A549 (cell line): Measurements from ENCODE around the gene MRPL42. TPM values are rescaled to one million over a fixed set of nuclear protein-coding genes. Genes with fewer than 3 reads are reported as not detected.

Experiments
- ATAC-seq, 2 experiments: fragments of 200-7000 bp in 1 of 2; fragments of >200 bp in 1 of 2; cut with Nextera tagmentation in 1 of 2; cut with Tn5 transposase in 1 of 2; 3 replicates each; pipeline versions ENCODE4 v1.8.0 to v1.9.1; 2018 to 2020; ENCODE audit warnings: mild to moderate bottlenecking in 1 of 2, moderate library complexity in 1 of 2
- CTCF ChIA-PET: fragments of 300-600 bp; sonication (Branson Sonifier 250); formaldehyde crosslinking; extraction: SDS; loops from one replicate; lab custom pipeline; 2021; ENCODE audit warnings: antibody characterized with exemption, inconsistent platforms; lab: Yijun Ruan, JAX
- POLR2A ChIA-PET: fragments of 350-600 bp; formaldehyde crosslinking; extraction: SDS; loops from one replicate; lab custom pipeline; 2021; ENCODE audit warnings: antibody characterized with exemption, inconsistent platforms; lab: Yijun Ruan, JAX
- DNase-seq, 2 experiments: peaks; one replicate each; pipeline versions ENCODE4 v3.0.0 to v3.0.0-alpha.2; 2011 to 2016; ENCODE audit warnings: low read depth in 1 of 2, low spot score in 1 of 2
- FAIRE-seq: peaks from 2 replicates; lab custom pipeline; 2011; peaks lifted over from hg19 to GRCh38; lab: Jason Lieb, UNC
- H3K27ac ChIP-seq, 2 experiments: fragments of >200 bp; sonication (Bioruptor Twin); formaldehyde crosslinking; 3 replicates each; pipeline ENCODE4 v1.5.1; 2016 to 2017
- H3K4me1 ChIP-seq: fragments of >200 bp; sonication (Bioruptor Twin); formaldehyde crosslinking; 3 replicates; pipeline ENCODE4 v1.6.1; 2016
- H3K4me2 ChIP-seq: fragments of >200 bp; sonication (Bioruptor Twin); formaldehyde crosslinking; 3 replicates; pipeline ENCODE4 v1.6.1; 2016
- H3K4me3 ChIP-seq: fragments of >200 bp; sonication (Bioruptor Twin); formaldehyde crosslinking; 3 replicates; pipeline ENCODE4 v1.5.1; 2016
- H3K9me3 ChIP-seq: fragments of >200 bp; sonication (Bioruptor Twin); formaldehyde crosslinking; 3 replicates; pipeline ENCODE4 v1.6.1; 2016
- ATOH8 ChIP-seq: fragments of 250-450 bp; sonication (Bioruptor Pico); IDR thresholded peaks from 2 replicates; pipeline ENCODE4 v1.5.0; 2020; ENCODE audit warnings: low read depth, mild to moderate bottlenecking, moderate library complexity
- CBX2 ChIP-seq: fragments of 200-600 bp; sonication (generic); IDR thresholded peaks from 2 replicates; pipeline ENCODE4 v1.6.1; 2016; ENCODE audit warnings: low read depth, mild to moderate bottlenecking, borderline replicate concordance
- CBX8 ChIP-seq: fragments of 200-600 bp; sonication (generic); IDR thresholded peaks from 2 replicates; pipeline ENCODE4 v1.6.1; 2016
- CHD2 ChIP-seq: fragments of 150-350 bp; IDR thresholded peaks from 2 replicates; pipeline ENCODE4 v1.6.1; 2014; ENCODE audit warnings: low read length; ENCODE audit not compliant: partially characterized antibody
- CHD4 ChIP-seq: fragments of 200-600 bp; sonication (generic); IDR thresholded peaks from 2 replicates; pipeline ENCODE4 v1.6.1; 2016; ENCODE audit warnings: antibody characterized with exemption, mild to moderate bottlenecking, borderline replicate concordance
- EHMT2 ChIP-seq: fragments of 200-600 bp; sonication (generic); IDR thresholded peaks from 2 replicates; pipeline ENCODE4 v1.6.1; 2016; ENCODE audit warnings: antibody characterized with exemption, low read depth, mild to moderate bottlenecking, moderate library complexity
- ELK1 ChIP-seq: fragments of 150-350 bp; IDR thresholded peaks from 2 replicates; pipeline ENCODE4 v1.6.1; 2014; ENCODE audit warnings: low read depth, mild to moderate bottlenecking, low read length
- FOSB ChIP-seq: fragments of 250-450 bp; sonication (Bioruptor Pico); IDR thresholded peaks from 2 replicates; pipeline ENCODE4 v1.5.0; 2020; ENCODE audit warnings: mild to moderate bottlenecking, moderate library complexity
- HES2 ChIP-seq: fragments of >200 bp; sonication (Bioruptor Twin); formaldehyde crosslinking; IDR thresholded peaks from 2 replicates; pipeline ENCODE4 v1.6.1; 2016
- HMGXB4 ChIP-seq: fragments of 250-450 bp; sonication (Bioruptor Pico); IDR thresholded peaks from 2 replicates; pipeline ENCODE4 v1.5.0; 2021; ENCODE audit warnings: mild to moderate bottlenecking, moderate library complexity, borderline replicate concordance
- HOXA7 ChIP-seq: fragments of 250-450 bp; sonication (Bioruptor Pico); IDR thresholded peaks from 2 replicates; pipeline ENCODE4 v1.5.0; 2020; ENCODE audit warnings: mild to moderate bottlenecking, moderate library complexity
- HOXB5 ChIP-seq: fragments of 250-450 bp; sonication (Bioruptor Pico); IDR thresholded peaks from 2 replicates; pipeline ENCODE4 v1.5.0; 2020; ENCODE audit warnings: mild to moderate bottlenecking, moderate library complexity
- KDM5A ChIP-seq: fragments of 200-600 bp; sonication (generic); IDR thresholded peaks from 2 replicates; pipeline ENCODE4 v1.6.1; 2016; ENCODE audit warnings: antibody characterized with exemption, mild to moderate bottlenecking
- MAFK ChIP-seq: fragments of 450-650 bp; IDR thresholded peaks from 2 replicates; pipeline ENCODE4 v1.6.1; 2014; ENCODE audit not compliant: partially characterized antibody
- MAX ChIP-seq: IDR thresholded peaks from 2 replicates; pipeline ENCODE4 v1.6.1; 2012
- MYC ChIP-seq: IDR thresholded peaks from 2 replicates; pipeline ENCODE4 v1.6.1; 2012; ENCODE audit warnings: mild to moderate bottlenecking, inconsistent platforms, low read length, improper control_type of control experiment, borderline replicate concordance
- NFE2L2 ChIP-seq: fragments of 150-350 bp; conservative IDR thresholded peaks from 2 replicates; pipeline ENCODE4 v1.6.1; 2014; ENCODE audit warnings: low read length
- POLR2A ChIP-seq: IDR thresholded peaks from 2 replicates; pipeline ENCODE4 v1.6.1; 2012; ENCODE audit warnings: mild to moderate bottlenecking, low read length
- POLR2AphosphoS2 ChIP-seq: conservative IDR thresholded peaks from 2 replicates; pipeline ENCODE4 v1.6.1; 2012; ENCODE audit warnings: low read length, improper control_type of control experiment, inconsistent platforms
- RAD21 ChIP-seq, 2 experiments: fragments of >200 bp in 1 of 2; sonication (Bioruptor Twin) in 1 of 2; formaldehyde crosslinking in 1 of 2; IDR thresholded peaks in 1 of 2; conservative IDR thresholded peaks in 1 of 2; 2 replicates in 1 of 2; 3 replicates in 1 of 2; pipeline ENCODE4 v1.6.1; 2012 to 2018; ENCODE audit warnings: inconsistent platforms in 1 of 2
- SMC3 ChIP-seq: fragments of >200 bp; sonication (Bioruptor Twin); formaldehyde crosslinking; IDR thresholded peaks from 3 replicates; pipeline ENCODE4 v1.6.1; 2018; ENCODE audit warnings: inconsistent platforms
- TFCP2L1 ChIP-seq: fragments of 250-450 bp; sonication (Bioruptor Pico); IDR thresholded peaks from 2 replicates; pipeline ENCODE4 v1.5.0; 2021; ENCODE audit warnings: mild to moderate bottlenecking
- TP53 ChIP-seq: fragments of 250-450 bp; sonication (Bioruptor Pico); IDR thresholded peaks from 2 replicates; pipeline ENCODE4 v1.5.0; 2021; ENCODE audit warnings: mild to moderate bottlenecking, moderate library complexity
- ZFP36 ChIP-seq: fragments of 450-650 bp; IDR thresholded peaks from 2 replicates; pipeline ENCODE4 v1.6.1; 2014; ENCODE audit warnings: borderline replicate concordance; ENCODE audit not compliant: partially characterized antibody
- ZSCAN20 ChIP-seq: fragments of 250-450 bp; sonication (Bioruptor Pico); IDR thresholded peaks from 2 replicates; pipeline ENCODE4 v1.8.0; 2022; ENCODE audit warnings: mild to moderate bottlenecking, moderate library complexity
- WGBS: methylation state at CpG from one replicate; pipeline ENCODE4 v1.1.6; 2017; ENCODE audit errors: missing lambda C conversion rate; 5-methylcytosine and 5-hydroxymethylcytosine counted together
- polyA plus RNA-seq, 4 experiments: library from polyadenylated mRNA; depleted of rRNA in 3 of 4; stranded (reverse); fragments of >200 nt; fragmentation: RNase III in 1 of 4; extraction: RNeasy Plus Mini Kit Qiagen cat#74134 plus additional on column Dnase treatment in 1 of 4; gene quantifications; 2 replicates in 3 of 4; 3 replicates in 1 of 4; pipeline ENCODE4 v1.2.3, GENCODE V29; 2011 to 2017

Gene MRPL42
- polyA plus RNA-seq, 2 of the 4 experiments (the other 2 are of a cell fraction) = 73.6 to 201 TPM

- TF ChIP-seq NFE2L2 (no peak), ZFP36 (no peak), FOSB (CRISPR knock-in tag) (0 out of 2 replicates have a peak, but pooled peaks have one; percentile 10), ELK1 (no peak), POLR2AphosphoS2 (no peak), TFCP2L1 (CRISPR knock-in tag) (no peak), KDM5A (no peak), EHMT2 (no peak), ATOH8 (CRISPR knock-in tag) (no peak), HES2 (no peak), SMC3 (no peak)
- TF ChIP-seq, all 56 proteins: peak for 3
These were observed 24.6 kb upstream of the MRPL42 start (continued) for GRCh38 chr12:93442411-93443340.

GRCh38 chr12:93443576-93443975 lies 23.7 kb upstream of the MRPL42 start:
- ChIA-PET CTCF (interaction anchor here (1.0 to 4.9 kb wide), 3 partner anchors 23 to 659 kb away, joined by 3 to 16 read pairs (median 3); partner anchors contain the start of gene MRPL42), POLR2A (no interaction called here)
- Histone ChIP-seq H3K4me3 (no peak overlapping the region), H3K4me1 (peaks cover 23% of the 10 kb centered on the region), H3K4me2 (peak overlapping the region; percentile 98; the same call in 1 of the 3 replicates), H3K27ac (no peak overlapping the region), H3K9me3 (no peaks in the 10 kb centered on the region)
- 94% methylated on average over 4 of the region's 4 CpGs for WGBS
- no peak for ATAC-seq
- no peak for FAIRE-seq
- no peak for TF ChIP-seq ZSCAN20 (CRISPR knock-in tag)
- TF ChIP-seq MAX = no peak
- no peak for TF ChIP-seq FOSB (CRISPR knock-in tag)
- TF ChIP-seq POLR2A = no peak
- no peak for TF ChIP-seq ZFP36
- no peak for TF ChIP-seq CHD2
- no peak for TF ChIP-seq RAD21 (conservative IDR thresholded peaks at IDR 0.05 in 1 of 2, IDR thresholded peaks at IDR 0.05 in 1 of 2)
- no peak for TF ChIP-seq HOXA7 (CRISPR knock-in tag)
- TF ChIP-seq CBX8 = no peak
- no peak for TF ChIP-seq CBX2
- no peak for TF ChIP-seq MYC
- TF ChIP-seq MAFK = no peak
- no peak for TF ChIP-seq CHD4
- TF ChIP-seq TP53 (CRISPR knock-in tag) = no peak
- TF ChIP-seq POLR2AphosphoS2 = no peak
- TF ChIP-seq HMGXB4 (CRISPR knock-in tag) = no peak
- no peak for TF ChIP-seq HOXB5 (CRISPR knock-in tag)
- DNase-seq = no peak
